ENCODE measurements around the gene SLC37A2. TPM values are rescaled to one million over a fixed set of nuclear protein-coding genes. Genes with fewer than 3 reads are reported as not detected.

SLC37A2 gene
- total RNA-seq, 4 donors from 2014 or later = 0.88 to 6.6 (median 2.6) TPM

DNA sequence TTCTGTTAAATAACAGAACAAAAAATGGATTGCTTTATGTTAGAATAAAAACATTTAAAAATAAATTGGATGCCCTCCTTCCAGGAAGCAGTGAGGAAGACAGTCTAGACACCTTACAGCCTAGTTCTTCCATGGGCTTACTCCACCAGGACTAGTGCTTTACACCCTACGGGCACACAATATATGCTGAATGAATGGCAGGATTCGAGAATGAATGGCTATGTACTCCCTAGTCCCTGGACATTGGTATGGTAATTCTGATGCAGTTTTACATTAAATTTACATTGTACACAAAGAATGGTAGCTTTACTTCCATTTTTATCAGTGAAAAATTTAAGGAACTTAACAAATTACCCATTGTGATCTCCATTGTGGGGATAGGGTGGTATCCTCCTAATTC, 31.6 kb downstream of the SLC37A2 start:
- DNase-seq = no peak
- H3K4me3 ChIP-seq = no peak overlapping the region
- TF ChIP-seq, protein P1, sequence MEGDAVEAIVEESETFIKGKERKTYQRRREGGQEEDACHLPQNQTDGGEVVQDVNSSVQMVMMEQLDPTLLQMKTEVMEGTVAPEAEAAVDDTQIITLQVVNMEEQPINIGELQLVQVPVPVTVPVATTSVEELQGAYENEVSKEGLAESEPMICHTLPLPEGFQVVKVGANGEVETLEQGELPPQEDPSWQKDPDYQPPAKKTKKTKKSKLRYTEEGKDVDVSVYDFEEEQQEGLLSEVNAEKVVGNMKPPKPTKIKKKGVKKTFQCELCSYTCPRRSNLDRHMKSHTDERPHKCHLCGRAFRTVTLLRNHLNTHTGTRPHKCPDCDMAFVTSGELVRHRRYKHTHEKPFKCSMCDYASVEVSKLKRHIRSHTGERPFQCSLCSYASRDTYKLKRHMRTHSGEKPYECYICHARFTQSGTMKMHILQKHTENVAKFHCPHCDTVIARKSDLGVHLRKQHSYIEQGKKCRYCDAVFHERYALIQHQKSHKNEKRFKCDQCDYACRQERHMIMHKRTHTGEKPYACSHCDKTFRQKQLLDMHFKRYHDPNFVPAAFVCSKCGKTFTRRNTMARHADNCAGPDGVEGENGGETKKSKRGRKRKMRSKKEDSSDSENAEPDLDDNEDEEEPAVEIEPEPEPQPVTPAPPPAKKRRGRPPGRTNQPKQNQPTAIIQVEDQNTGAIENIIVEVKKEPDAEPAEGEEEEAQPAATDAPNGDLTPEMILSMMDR (IDR thresholded peaks at IDR 0.05) = no peak
- TF ChIP-seq POLR2A (IDR thresholded peaks at IDR 0.05) = no peak
- H3K9me3 ChIP-seq = no peaks in the 10 kb centered on the region
- peaks cover 0 to 17% (median 0%) of the 10 kb centered on the region in 3 donors for H3K36me3 ChIP-seq
- no peaks in the 10 kb centered on the region for H3K27me3 ChIP-seq
- no peaks in the 10 kb centered on the region for H3K4me1 ChIP-seq
- H3K27ac ChIP-seq = no peak overlapping the region

DNA sequence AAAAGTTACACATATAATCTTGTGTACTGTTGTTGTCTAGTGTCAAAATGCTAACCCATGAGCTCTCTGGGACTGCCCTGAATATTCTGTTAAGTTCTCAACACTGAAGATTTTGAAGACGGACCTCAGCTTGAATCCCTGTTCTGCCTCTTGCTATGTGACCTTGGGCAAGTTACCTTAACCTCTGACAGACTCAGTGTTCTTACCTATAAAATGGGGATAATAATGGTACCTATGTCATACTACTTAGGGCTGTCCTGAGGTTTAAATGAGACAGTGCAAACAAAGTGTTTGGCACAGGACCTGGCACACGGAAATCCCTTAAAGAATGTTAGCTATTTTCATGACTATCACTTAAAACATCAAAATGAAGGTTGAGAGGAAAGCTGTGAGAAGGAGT, 37.0 kb downstream of the SLC37A2 start:
- Histone ChIP-seq H3K27ac (no peak overlapping the region), H3K36me3 (peaks cover 0 to 26% (median 0%) of the 10 kb centered on the region in 3 donors), H3K4me3 (no peak overlapping the region), H3K4me1 (no peaks in the 10 kb centered on the region), H3K27me3 (no peaks in the 10 kb centered on the region), H3K9me3 (no peaks in the 10 kb centered on the region)
- DNase-seq = no peak
- TF ChIP-seq, protein P1 (IDR thresholded peaks at IDR 0.05) = no peak
- no peak for TF ChIP-seq POLR2A (IDR thresholded peaks at IDR 0.05)

DNA sequence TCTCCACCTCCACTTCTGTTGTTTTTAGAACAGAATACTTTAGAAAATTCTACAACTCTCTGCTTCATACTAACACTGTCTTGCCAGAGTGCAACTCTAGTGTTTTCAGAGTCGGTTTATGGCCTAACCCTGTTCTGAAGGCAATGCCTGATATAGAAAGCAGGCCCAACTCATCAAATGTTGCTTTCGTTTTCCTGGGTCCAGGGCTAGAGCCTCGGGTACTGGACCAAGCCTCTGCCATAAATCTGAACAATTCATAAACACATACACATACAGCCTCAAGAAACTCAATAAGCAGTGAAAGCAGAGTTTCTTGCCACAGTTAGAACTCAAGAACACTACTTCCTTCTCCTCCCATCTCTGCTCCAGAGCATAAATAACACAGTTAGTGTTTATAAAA, 38.5 kb downstream of the SLC37A2 start:
- Histone ChIP-seq H3K27me3 (no peaks in the 10 kb centered on the region), H3K9me3 (no peaks in the 10 kb centered on the region), H3K4me1 (no peaks in the 10 kb centered on the region), H3K4me3 (peak overlapping the region in 1 of 4 donors; percentile 5), H3K36me3 (peaks cover 0 to 20% (median 0%) of the 10 kb centered on the region in 3 donors), H3K27ac (peak overlapping the region; percentile 25 to 67 (median 36))
- TF ChIP-seq POLR2A (IDR thresholded peaks at IDR 0.05) = no peak
- TF ChIP-seq, protein P1 (IDR thresholded peaks at IDR 0.05) = no peak
- no peak for DNase-seq

DNA sequence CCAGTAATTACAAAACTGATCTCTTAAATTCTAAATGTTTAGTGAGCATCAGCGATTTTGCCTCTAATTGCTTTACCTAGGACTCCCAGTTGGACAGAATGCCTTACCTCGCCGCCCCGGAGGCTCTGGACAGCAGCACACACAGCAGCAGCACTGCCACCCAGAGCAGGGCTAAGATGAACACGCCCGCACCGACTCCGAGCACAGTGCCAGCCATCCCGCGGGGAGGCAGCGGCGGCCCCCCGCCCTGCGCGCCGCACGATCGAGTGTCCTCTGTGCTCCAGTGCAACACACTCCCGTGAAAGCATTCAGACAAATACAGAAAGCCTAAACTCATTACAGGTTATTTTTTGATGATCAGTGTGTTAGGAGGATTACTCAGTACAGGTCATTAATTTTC, 38.9 kb downstream of the SLC37A2 start:
- no peak for DNase-seq
- H3K27me3 ChIP-seq = no peaks in the 10 kb centered on the region
- no peaks in the 10 kb centered on the region for H3K4me1 ChIP-seq
- peak overlapping the region; percentile 25 to 67 (median 36) for H3K27ac ChIP-seq
- H3K9me3 ChIP-seq = no peaks in the 10 kb centered on the region
- peak overlapping the region in 1 of 4 donors; percentile 5 for H3K4me3 ChIP-seq
- TF ChIP-seq, protein P1 (IDR thresholded peaks at IDR 0.05) = no peak
- no peak for TF ChIP-seq POLR2A (IDR thresholded peaks at IDR 0.05)
- peaks cover 0 to 16% (median 0%) of the 10 kb centered on the region in 3 donors for H3K36me3 ChIP-seq

DNA sequence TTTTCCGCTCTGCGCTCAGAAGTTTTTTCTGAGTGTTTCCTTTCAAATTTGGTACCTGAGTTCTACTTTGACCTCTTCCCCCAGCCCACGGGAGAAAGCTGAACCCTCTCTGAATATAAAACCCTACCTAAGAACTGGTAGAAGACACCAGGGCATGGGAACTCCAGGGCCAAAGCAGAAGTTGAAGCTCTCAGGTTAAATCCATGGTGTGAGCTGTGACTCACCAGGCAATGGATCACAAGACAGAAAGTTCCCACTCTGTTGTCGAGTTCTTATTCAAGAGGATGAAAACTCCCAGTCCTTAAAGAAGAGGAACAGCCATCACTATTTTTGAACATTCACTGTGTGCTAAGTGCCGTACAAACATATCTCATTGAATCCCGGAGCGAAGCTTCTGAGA, 39.4 kb downstream of the SLC37A2 start:
- no peaks in the 10 kb centered on the region for H3K4me1 ChIP-seq
- no peak for DNase-seq
- peak overlapping the region in 2 of 4 donors; percentile 29 to 67 for H3K27ac ChIP-seq
- no peak for TF ChIP-seq POLR2A (IDR thresholded peaks at IDR 0.05)
- TF ChIP-seq, protein P1 (IDR thresholded peaks at IDR 0.05) = no peak
- no peaks in the 10 kb centered on the region for H3K27me3 ChIP-seq
- peak overlapping the region in 1 of 4 donors; percentile 5 for H3K4me3 ChIP-seq
- H3K36me3 ChIP-seq = peaks cover 0 to 11% (median 0%) of the 10 kb centered on the region in 3 donors
- no peaks in the 10 kb centered on the region for H3K9me3 ChIP-seq

DNA sequence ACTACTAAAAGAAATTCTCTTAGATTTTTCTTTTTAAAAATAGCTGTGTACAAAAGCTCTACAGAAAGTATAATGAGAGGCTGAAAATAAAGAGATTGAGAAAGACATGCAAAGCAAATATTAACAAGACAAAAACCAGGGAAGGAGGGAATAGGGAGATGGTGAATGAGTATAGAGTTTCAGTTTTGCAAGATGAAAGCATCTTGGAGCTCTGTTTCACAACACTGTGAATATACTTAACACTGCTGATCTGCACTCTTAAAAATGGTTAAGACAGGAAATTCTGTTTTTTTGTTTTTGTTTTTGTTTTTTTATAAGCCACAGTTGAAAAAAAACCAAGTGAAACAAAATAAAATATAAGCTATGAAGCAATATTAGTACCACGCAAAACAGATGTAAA, 42.8 kb downstream of the SLC37A2 start:
- Histone ChIP-seq H3K4me3 (no peak overlapping the region), H3K27ac (no peak overlapping the region), H3K27me3 (no peaks in the 10 kb centered on the region), H3K36me3 (peaks cover 0 to 1% (median 0%) of the 10 kb centered on the region in 3 donors), H3K4me1 (peaks cover 0 to 6% (median 2%) of the 10 kb centered on the region in 4 donors), H3K9me3 (no peaks in the 10 kb centered on the region)
- TF ChIP-seq, protein P1 (IDR thresholded peaks at IDR 0.05) = no peak
- no peak for TF ChIP-seq POLR2A (IDR thresholded peaks at IDR 0.05)
- DNase-seq = no peak
